Stimulated activated CD8-positive, alpha-beta memory T cell treated with anti-CD3 and anti-CD28 coated beads, Interleukin-12 subunit alpha, Interleukin-12 subunit beta, amount 100 ng/mL, for 1 hour (primary cell): ENCODE results near the gene AOPEP.

Experiments
- DNase-seq: peaks from one replicate; pipeline ENCODE4 v3.0.0-alpha.2; 2020; ENCODE audit warnings: low read depth

The AOPEP gene

GRCh38 chr9:95099321-95100070 is 373.0 kb downstream of the AOPEP start:
- DNase-seq: no peak

GRCh38 chr9:95100071-95100627 is 373.6 kb downstream of the AOPEP start:
- DNase-seq: no peak

- DNase-seq: no peak
Observed at GRCh38 chr9:95101326-95101725, 374.8 kb downstream of the AOPEP start.

- no peak for DNase-seq
Observed at GRCh38 chr9:95102001-95102433, 375.5 kb downstream of the AOPEP start.

- no peak for DNase-seq
Observed at GRCh38 chr9:95102572-95102971, 376.1 kb downstream of the AOPEP start.

- DNase-seq: no peak
Observed at GRCh38 chr9:95103281-95103771, 376.8 kb downstream of the AOPEP start.

GRCh38 chr9:95103871-95104580 is 377.5 kb downstream of the AOPEP start:
- no peak for DNase-seq

- no peak for DNase-seq
Observed at GRCh38 chr9:95104581-95104960, 378.1 kb downstream of the AOPEP start.

- no peak for DNase-seq
Observed at GRCh38 chr9:95104980-95105379, 378.5 kb downstream of the AOPEP start.

GRCh38 chr9:95105519-95106287 is 379.2 kb downstream of the AOPEP start:
- no peak for DNase-seq

GRCh38 chr9:95107001-95107749 is 380.7 kb downstream of the AOPEP start:
- DNase-seq: no peak

- no peak for DNase-seq
Observed at GRCh38 chr9:95107976-95108375, 381.5 kb downstream of the AOPEP start.

- no peak for DNase-seq
Observed at GRCh38 chr9:95108777-95109176, 382.3 kb downstream of the AOPEP start.

- DNase-seq: no peak
Observed at GRCh38 chr9:95109456-95109855, 383.0 kb downstream of the AOPEP start.

GRCh38 chr9:95110921-95111525 is 384.5 kb downstream of the AOPEP start:
- no peak for DNase-seq

GRCh38 chr9:95111716-95112115 is 385.2 kb downstream of the AOPEP start:
- no peak for DNase-seq

GRCh38 chr9:95112436-95113280 is 386.2 kb downstream of the AOPEP start:
- no peak for DNase-seq

GRCh38 chr9:95115104-95115503 is 388.6 kb downstream of the AOPEP start:
- no peak for DNase-seq

GRCh38 chr9:95116002-95116807 is 389.7 kb downstream of the AOPEP start:
- no peak for DNase-seq
